Left lung (tissue), 10 donors: ENCODE results near the gene PLA2R1. TPM values are rescaled to one million over a fixed set of nuclear protein-coding genes. Genes with fewer than 3 reads are reported as not detected.

Experiments used
- ATAC-seq: fragments of 200-7000 bp; cut with Tn5 transposase; one replicate; pipeline ENCODE4 v1.9.1; 2020; ENCODE audit warnings: moderate library complexity
- DNase-seq, 4 donors: peaks; one replicate each; pipeline ENCODE4 v3.0.0-alpha.2; 2013 to 2020
- H3K27ac ChIP-seq, 2 donors: fragments of 200-600 bp; sonication (generic) in 1 of 2; one replicate each; pipeline versions ENCODE4 v1.5.0 to v1.8.0; 2020 to 2021
- H3K27me3 ChIP-seq, 2 donors: fragments of 200-600 bp; sonication (generic) in 1 of 2; one replicate each; pipeline versions ENCODE4 v1.5.0 to v1.8.0; 2020 to 2021
- H3K36me3 ChIP-seq, 2 donors: fragments of 200-600 bp; sonication (generic) in 1 of 2; one replicate each; pipeline versions ENCODE4 v1.5.0 to v1.8.0; 2020 to 2021
- H3K4me1 ChIP-seq, 2 donors: fragments of 200-600 bp; one replicate each; pipeline ENCODE4 v1.8.0; 2021
- H3K4me3 ChIP-seq, 2 donors: fragments of 200-600 bp; sonication (generic) in 1 of 2; one replicate each; pipeline versions ENCODE4 v1.5.0 to v1.8.0; 2020 to 2021; ENCODE audit warnings: mild to moderate bottlenecking in 1 of 2
- H3K9me3 ChIP-seq, 2 donors: fragments of 200-600 bp; sonication (generic) in 1 of 2; one replicate each; pipeline versions ENCODE4 v1.5.0 to v1.8.0; 2020 to 2021
- CTCF ChIP-seq, 2 donors: fragments of 200-600 bp; sonication (generic) in 1 of 2; IDR thresholded peaks; one replicate each; pipeline versions ENCODE4 v1.5.0 to v1.8.0; 2021; ENCODE audit warnings: antibody characterized with exemption in 2 of 2
- intact Hi-C, 2 donors: fragments of 100-400 bp; cut with DNase I; formaldehyde crosslinking; loops; one replicate each; pipeline versions ENCODE4 v1.11.2 to v1.14.2; 2022
- polyA plus RNA-seq, 6 donors: library from polyadenylated mRNA; unstranded; fragments of 120-200 nt; gene quantifications; one replicate each; pipeline ENCODE4 v1.2.1, GENCODE V29; 2013; ENCODE audit not compliant: insufficient read length in 6 of 6
- total RNA-seq, 2 donors: library from RNA; stranded (reverse); fragmentation: NEBNext Ultra II Directional; extraction: Animal tissue kit (Norgen Biotek cat#: 25700); gene quantifications; one replicate each; pipeline ENCODE4 v1.2.1, GENCODE V29; 2021
- donor health status: DM: no; HTN: yes; CAD: no.
- donor health status: DM: no; HTN: no; CAD: no.

Gene PLA2R1
- total and polyA plus RNA-seq, 8 donors, result 4.1 to 7.2 (median 5.5) TPM

DNA sequence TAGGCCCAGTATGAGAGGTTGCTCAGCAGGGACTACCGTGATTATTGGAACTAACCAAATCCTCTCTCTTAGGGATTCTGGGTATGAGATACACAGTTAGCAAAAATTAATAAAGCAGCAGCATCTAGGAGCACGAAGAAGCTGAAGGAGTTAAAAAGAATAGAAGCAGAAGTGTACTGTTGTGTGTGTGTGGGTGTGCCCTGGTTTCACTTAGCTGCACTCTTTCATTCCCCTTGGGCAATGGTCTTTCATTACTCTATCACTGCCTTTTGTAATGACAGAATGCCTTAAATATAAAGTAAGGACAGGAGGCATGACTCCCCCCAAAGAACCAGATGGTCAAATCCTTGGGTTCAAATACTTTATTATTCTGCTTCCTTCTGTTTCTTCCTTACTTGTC, 148.5 kb downstream of the PLA2R1 start:
- Histone ChIP-seq H3K27me3 (no peaks in the 10 kb centered on the region), H3K4me3 (no peak overlapping the region), H3K27ac (no peak overlapping the region), H3K36me3 (no peaks in the 10 kb centered on the region), H3K4me1 (no peaks in the 10 kb centered on the region), H3K9me3 (no peaks in the 10 kb centered on the region)
- no peak for TF ChIP-seq CTCF (IDR thresholded peaks at IDR 0.05)
- intact Hi-C loops, result no loop called here
- DNase-seq (no peak), ATAC-seq (no peak)

GRCh38 chr2:159912580-159912979, 149.8 kb downstream of the PLA2R1 start:
- no peaks in the 10 kb centered on the region for H3K36me3 ChIP-seq
- H3K27ac ChIP-seq, result no peak overlapping the region
- ATAC-seq, result no peak
- DNase-seq, result no peak
- no peak for TF ChIP-seq CTCF (IDR thresholded peaks at IDR 0.05)
- H3K9me3 ChIP-seq, result no peaks in the 10 kb centered on the region
- no peaks in the 10 kb centered on the region for H3K27me3 ChIP-seq
- intact Hi-C loops, result no loop called here
- no peaks in the 10 kb centered on the region for H3K4me1 ChIP-seq
- no peak overlapping the region for H3K4me3 ChIP-seq

GRCh38 chr2:159910951-159911350, 151.5 kb downstream of the PLA2R1 start:
- no peaks in the 10 kb centered on the region for H3K27me3 ChIP-seq
- no peak overlapping the region for H3K4me3 ChIP-seq
- no peak for ATAC-seq
- no peaks in the 10 kb centered on the region for H3K4me1 ChIP-seq
- DNase-seq, result no peak
- no peak overlapping the region for H3K27ac ChIP-seq
- TF ChIP-seq CTCF (IDR thresholded peaks at IDR 0.05), result no peak
- intact Hi-C loops, result no loop called here
- H3K9me3 ChIP-seq, result no peaks in the 10 kb centered on the region
- H3K36me3 ChIP-seq, result no peaks in the 10 kb centered on the region

DNA sequence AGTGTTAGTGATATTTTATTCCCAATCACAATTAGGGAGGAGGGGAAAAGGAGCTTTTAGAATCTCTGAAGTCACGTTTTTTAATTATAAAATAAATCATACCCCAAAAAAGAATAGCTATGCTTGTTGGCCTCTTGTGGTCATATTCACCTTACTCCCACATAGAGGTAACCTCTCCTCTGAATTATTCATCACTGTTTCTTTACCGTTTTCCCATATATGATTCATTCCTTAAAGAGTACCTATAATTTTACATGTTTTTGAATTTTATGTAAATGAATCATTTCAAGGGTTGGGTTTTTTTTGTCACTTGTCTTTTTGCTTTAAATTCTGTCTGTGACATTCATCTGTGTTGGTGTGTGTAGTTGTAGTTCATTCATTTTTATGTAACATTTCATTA, 153.8 kb downstream of the PLA2R1 start:
- H3K27me3 ChIP-seq, result no peaks in the 10 kb centered on the region
- intact Hi-C loops, result no loop called here
- peaks cover 0 to 19% of the 10 kb centered on the region in 2 donors for H3K4me1 ChIP-seq
- DNase-seq (no peak), ATAC-seq (no peak)
- no peaks in the 10 kb centered on the region for H3K9me3 ChIP-seq
- TF ChIP-seq CTCF (IDR thresholded peaks at IDR 0.05), result no peak
- no peaks in the 10 kb centered on the region for H3K36me3 ChIP-seq
- no peak overlapping the region for H3K27ac ChIP-seq
- H3K4me3 ChIP-seq, result no peak overlapping the region

GRCh38 chr2:159907909-159908308, 154.5 kb downstream of the PLA2R1 start:
- no peak for ATAC-seq

More at GRCh38 chr2:159907909-159908308, 154.5 kb downstream of the PLA2R1 start:
- Histone ChIP-seq H3K27ac (no peak overlapping the region), H3K9me3 (no peaks in the 10 kb centered on the region), H3K4me3 (no peak overlapping the region), H3K36me3 (no peaks in the 10 kb centered on the region), H3K4me1 (peaks cover 0 to 26% of the 10 kb centered on the region in 2 donors), H3K27me3 (no peaks in the 10 kb centered on the region)
- no peak for DNase-seq
- intact Hi-C loops, result no loop called here
- no peak for TF ChIP-seq CTCF (IDR thresholded peaks at IDR 0.05)
